Astrocyte (in vitro differentiated cells and primary cell): ENCODE data around the gene WDR41.
"Not testable (repeated sequence)": the region's sequence is repeated elsewhere in the genome, so short reads cannot be mapped to it uniquely, and the experiment has no call there.

Source experiments
- EZH2 ChIP-seq: IDR thresholded peaks from 2 replicates; pipeline ENCODE4 v1.6.1; 2012; ENCODE audit warnings: mild to moderate bottlenecking, low read length, inconsistent platforms; ENCODE audit not compliant: insufficient read depth
- TF ChIP-seq, protein P1 (sequence below): IDR thresholded peaks from 2 replicates; pipeline ENCODE4 v1.5.1; 2011; ENCODE audit warnings: low read depth, mild to moderate bottlenecking, inconsistent platforms, low read length, moderate library complexity; ENCODE audit not compliant: insufficient read depth

DNA sequence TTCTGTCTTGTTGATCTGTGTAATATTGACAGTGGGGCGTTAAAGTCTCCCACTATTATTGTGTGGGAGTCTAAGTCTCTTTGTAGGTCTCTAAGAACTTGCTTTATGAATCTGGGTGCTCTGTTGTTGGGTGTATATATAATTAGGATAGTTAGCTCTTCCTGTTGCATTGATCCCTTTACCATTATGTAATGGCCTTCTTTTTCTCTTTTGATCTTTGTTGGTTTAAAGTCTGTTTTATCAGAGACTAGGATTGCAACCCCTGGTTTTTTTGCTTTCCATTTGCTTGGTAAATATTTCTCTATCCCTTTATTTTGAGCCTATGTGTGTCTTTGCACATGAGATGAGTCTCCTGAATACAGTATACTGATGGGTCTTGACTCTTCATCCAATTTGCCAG lies 105.8 kb downstream of the WDR41 start:
- TF ChIP-seq, protein P1, sequence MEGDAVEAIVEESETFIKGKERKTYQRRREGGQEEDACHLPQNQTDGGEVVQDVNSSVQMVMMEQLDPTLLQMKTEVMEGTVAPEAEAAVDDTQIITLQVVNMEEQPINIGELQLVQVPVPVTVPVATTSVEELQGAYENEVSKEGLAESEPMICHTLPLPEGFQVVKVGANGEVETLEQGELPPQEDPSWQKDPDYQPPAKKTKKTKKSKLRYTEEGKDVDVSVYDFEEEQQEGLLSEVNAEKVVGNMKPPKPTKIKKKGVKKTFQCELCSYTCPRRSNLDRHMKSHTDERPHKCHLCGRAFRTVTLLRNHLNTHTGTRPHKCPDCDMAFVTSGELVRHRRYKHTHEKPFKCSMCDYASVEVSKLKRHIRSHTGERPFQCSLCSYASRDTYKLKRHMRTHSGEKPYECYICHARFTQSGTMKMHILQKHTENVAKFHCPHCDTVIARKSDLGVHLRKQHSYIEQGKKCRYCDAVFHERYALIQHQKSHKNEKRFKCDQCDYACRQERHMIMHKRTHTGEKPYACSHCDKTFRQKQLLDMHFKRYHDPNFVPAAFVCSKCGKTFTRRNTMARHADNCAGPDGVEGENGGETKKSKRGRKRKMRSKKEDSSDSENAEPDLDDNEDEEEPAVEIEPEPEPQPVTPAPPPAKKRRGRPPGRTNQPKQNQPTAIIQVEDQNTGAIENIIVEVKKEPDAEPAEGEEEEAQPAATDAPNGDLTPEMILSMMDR = not testable (repeated sequence)
- not testable (repeated sequence) for TF ChIP-seq EZH2
